Upper lobe of left lung (tissue), 6 donors: ENCODE results near the gene RFT1. TPM values are rescaled to one million over a fixed set of nuclear protein-coding genes. Genes with fewer than 3 reads are reported as not detected.

Experiments
- ATAC-seq, 2 donors: fragments of 200-7000 bp; cut with Tn5 transposase; one replicate each; pipeline ENCODE4 v1.9.1; 2022; ENCODE audit warnings: mild to moderate bottlenecking in 2 of 2, moderate library complexity in 2 of 2; ENCODE audit not compliant: low FRiP score in 2 of 2
- DNase-seq, 2 donors: peaks; one replicate each; pipeline ENCODE4 v3.0.0-alpha.2; 2019 to 2020
- H3K27ac ChIP-seq, 4 donors: fragments of 200-600 bp; sonication (generic); one replicate each; pipeline ENCODE4 v1.5.1; 2016 to 2019
- H3K27me3 ChIP-seq, 4 donors: fragments of 200-600 bp; sonication (generic); one replicate each; pipeline ENCODE4 v1.5.1; 2017 to 2019
- H3K36me3 ChIP-seq, 4 donors: fragments of 200-600 bp; sonication (generic); one replicate each; pipeline ENCODE4 v1.5.1; 2016 to 2019
- H3K4me1 ChIP-seq, 4 donors: fragments of 200-600 bp; sonication (generic); one replicate each; pipeline ENCODE4 v1.5.1; 2018 to 2019
- H3K4me3 ChIP-seq, 4 donors: fragments of 200-600 bp; sonication (generic); one replicate each; pipeline ENCODE4 v1.5.1; 2017 to 2019; ENCODE audit warnings: mild to moderate bottlenecking in 2 of 4, moderate library complexity in 1 of 4
- H3K9me3 ChIP-seq, 4 donors: fragments of 200-600 bp; sonication (generic); one replicate each; pipeline ENCODE4 v1.5.1; 2018 to 2019
- EP300 ChIP-seq, 4 donors: sonication (generic); formaldehyde crosslinking; IDR thresholded peaks; one replicate each; pipeline ENCODE4 v1.5.1; 2017; ENCODE audit warnings: antibody characterized with exemption in 4 of 4, control low read depth in 2 of 4
- POLR2A ChIP-seq, 4 donors: fragments of 450-650 bp; IDR thresholded peaks; one replicate each; pipeline ENCODE4 v1.5.1; 2016 to 2017; ENCODE audit warnings: antibody characterized with exemption in 4 of 4, mild to moderate bottlenecking in 2 of 4
- POLR2AphosphoS5 ChIP-seq, 2 donors: sonication (generic); formaldehyde crosslinking; IDR thresholded peaks; one replicate each; pipeline ENCODE4 v1.5.1; 2017; ENCODE audit warnings: antibody characterized with exemption in 2 of 2
- WGBS, 2 donors: methylation state at CpG; one replicate each; pipeline ENCODE4 v1.1.5; 2017 to 2018; 5-methylcytosine and 5-hydroxymethylcytosine counted together
- total RNA-seq, 6 donors: library from RNA; depleted of rRNA in 4 of 6; stranded (reverse); fragments of >200 nt in 4 of 6; gene quantifications; one replicate each; pipeline versions ENCODE4 v1.1.0 to v1.2.1, GENCODE V29; 2016 to 2021
- TF ChIP-seq, protein P1 (sequence below), 6 experiments: fragments of 450-650 bp in 4 of 6; fragments of 200-600 bp in 2 of 6; sonication (generic) in 2 of 6; IDR thresholded peaks; one replicate each; pipeline ENCODE4 v1.5.1; 2016 to 2019; ENCODE audit warnings: antibody characterized with exemption in 6 of 6
- donor health status: DM: no; HTN: no; CAD: no; lungs with moderate emphysema.
- donor health status: DM: no; HTN: yes; CAD: no; lungs with severe emphysema.

The RFT1 gene
- total RNA-seq, 6 donors from 2014 or later = 5.1 to 19.9 (median 12.8) TPM

- H3K36me3 ChIP-seq = peaks cover 0 to 5% (median 2%) of the 10 kb centered on the region in 4 donors
- TF ChIP-seq EP300 (IDR thresholded peaks at IDR 0.05) (no peak), POLR2A (IDR thresholded peaks at IDR 0.05) (no peak), POLR2AphosphoS5 (IDR thresholded peaks at IDR 0.05) (no peak)
- TF ChIP-seq, protein P1, sequence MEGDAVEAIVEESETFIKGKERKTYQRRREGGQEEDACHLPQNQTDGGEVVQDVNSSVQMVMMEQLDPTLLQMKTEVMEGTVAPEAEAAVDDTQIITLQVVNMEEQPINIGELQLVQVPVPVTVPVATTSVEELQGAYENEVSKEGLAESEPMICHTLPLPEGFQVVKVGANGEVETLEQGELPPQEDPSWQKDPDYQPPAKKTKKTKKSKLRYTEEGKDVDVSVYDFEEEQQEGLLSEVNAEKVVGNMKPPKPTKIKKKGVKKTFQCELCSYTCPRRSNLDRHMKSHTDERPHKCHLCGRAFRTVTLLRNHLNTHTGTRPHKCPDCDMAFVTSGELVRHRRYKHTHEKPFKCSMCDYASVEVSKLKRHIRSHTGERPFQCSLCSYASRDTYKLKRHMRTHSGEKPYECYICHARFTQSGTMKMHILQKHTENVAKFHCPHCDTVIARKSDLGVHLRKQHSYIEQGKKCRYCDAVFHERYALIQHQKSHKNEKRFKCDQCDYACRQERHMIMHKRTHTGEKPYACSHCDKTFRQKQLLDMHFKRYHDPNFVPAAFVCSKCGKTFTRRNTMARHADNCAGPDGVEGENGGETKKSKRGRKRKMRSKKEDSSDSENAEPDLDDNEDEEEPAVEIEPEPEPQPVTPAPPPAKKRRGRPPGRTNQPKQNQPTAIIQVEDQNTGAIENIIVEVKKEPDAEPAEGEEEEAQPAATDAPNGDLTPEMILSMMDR (IDR thresholded peaks at IDR 0.05) = no peak
- no peaks in the 10 kb centered on the region for H3K9me3 ChIP-seq
- H3K27me3 ChIP-seq = no peaks in the 10 kb centered on the region
- DNase-seq (no peak), ATAC-seq (no peak)
- H3K4me1 ChIP-seq = peaks cover 67 to 98% (median 86%) of the 10 kb centered on the region in 4 donors
- H3K27ac ChIP-seq = peak overlapping the region; percentile 58 to 96 (median 73)
- 56 to 80% methylated on average over 7 of the region's 7 CpGs for WGBS, 2 donors
- peak overlapping the region in 1 of 4 donors; percentile 12 for H3K4me3 ChIP-seq
Observed at GRCh38 chr3:53167418-53168174, 37.4 kb upstream of the RFT1 start.

GRCh38 chr3:53166781-53167291 lies 36.6 kb upstream of the RFT1 start:
- Histone ChIP-seq H3K36me3 (peaks cover 0 to 5% (median 2%) of the 10 kb centered on the region in 4 donors), H3K4me1 (peaks cover 67 to 99% (median 82%) of the 10 kb centered on the region in 4 donors), H3K27ac (peak overlapping the region; percentile 58 to 96 (median 80)), H3K9me3 (no peaks in the 10 kb centered on the region), H3K27me3 (no peaks in the 10 kb centered on the region), H3K4me3 (peak overlapping the region in 1 of 4 donors; percentile 12)
- ATAC-seq (peak; percentile 76 to 84), DNase-seq (peak in 1 of 2 donors; percentile 90)
- 28% methylated on average over 9 of the region's 9 CpGs; no CpG with 5 or more reads in 1 of the 2 donors for WGBS, 2 donors
- TF ChIP-seq, protein P1 (IDR thresholded peaks at IDR 0.05) = no peak
- TF ChIP-seq POLR2A (IDR thresholded peaks at IDR 0.05) = peak in 1 of 4 donors; percentile 6
- peak; percentile 47 to 58 for TF ChIP-seq POLR2AphosphoS5 (IDR thresholded peaks at IDR 0.05)
- TF ChIP-seq EP300 (IDR thresholded peaks at IDR 0.05) = no peak

GRCh38 chr3:53166206-53166605 lies 36.0 kb upstream of the RFT1 start:
- peak overlapping the region; percentile 58 to 96 (median 80) for H3K27ac ChIP-seq
- H3K36me3 ChIP-seq = peaks cover 0 to 5% (median 2%) of the 10 kb centered on the region in 4 donors
- 73% methylated on average over 4 of the region's 4 CpGs; no CpG with 5 or more reads in 1 of the 2 donors for WGBS, 2 donors
- H3K27me3 ChIP-seq = no peaks in the 10 kb centered on the region
- DNase-seq (no peak), ATAC-seq (no peak)
- no peaks in the 10 kb centered on the region for H3K9me3 ChIP-seq
- no peak overlapping the region for H3K4me3 ChIP-seq
- TF ChIP-seq EP300 (IDR thresholded peaks at IDR 0.05) (no peak), POLR2A (IDR thresholded peaks at IDR 0.05) (no peak), POLR2AphosphoS5 (IDR thresholded peaks at IDR 0.05) (no peak)
- TF ChIP-seq, protein P1 (IDR thresholded peaks at IDR 0.05) = no peak
- peaks cover 62 to 93% (median 76%) of the 10 kb centered on the region in 4 donors for H3K4me1 ChIP-seq

DNA sequence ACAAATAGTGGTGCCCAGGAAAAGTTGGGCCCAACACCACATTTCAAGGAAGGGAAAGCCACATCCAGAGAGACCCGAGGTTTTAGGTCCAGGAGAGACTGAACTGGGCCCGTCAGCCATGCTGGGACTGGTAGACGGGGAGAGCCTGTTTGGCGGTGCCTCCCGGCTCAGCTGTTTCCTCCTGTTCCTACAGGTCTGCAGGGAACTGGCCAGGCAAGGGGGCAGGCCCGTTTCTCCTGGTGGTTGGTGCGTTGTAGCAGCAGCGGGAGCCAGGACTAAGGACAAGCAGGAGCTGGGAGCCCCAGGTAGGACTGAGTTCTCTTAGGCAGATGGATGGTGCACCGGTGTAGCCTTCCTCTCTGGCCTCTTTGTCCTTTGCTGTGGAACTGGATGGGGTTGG lies 34.7 kb upstream of the RFT1 start:
- 43 to 59% methylated on average over 7 to 9 of the region's 9 CpGs for WGBS, 2 donors
- H3K4me3 ChIP-seq = no peak overlapping the region
- H3K4me1 ChIP-seq = peaks cover 56 to 88% (median 71%) of the 10 kb centered on the region in 4 donors
- no peak for ATAC-seq
- H3K9me3 ChIP-seq = no peaks in the 10 kb centered on the region
- DNase-seq = no peak
- no peaks in the 10 kb centered on the region for H3K27me3 ChIP-seq
- peak overlapping the region; percentile 26 to 96 (median 63) for H3K27ac ChIP-seq
- peaks cover 0 to 5% (median 0%) of the 10 kb centered on the region in 4 donors for H3K36me3 ChIP-seq
- TF ChIP-seq EP300 (IDR thresholded peaks at IDR 0.05) (no peak), POLR2A (IDR thresholded peaks at IDR 0.05) (no peak), POLR2AphosphoS5 (IDR thresholded peaks at IDR 0.05) (no peak)
- TF ChIP-seq, protein P1 (IDR thresholded peaks at IDR 0.05) = no peak
